ENCODE measurements around the gene CCSER1.
"Not testable (repeated sequence)": the region's sequence is repeated elsewhere in the genome, so short reads cannot be mapped to it uniquely, and the experiment has no call there.

DNA sequence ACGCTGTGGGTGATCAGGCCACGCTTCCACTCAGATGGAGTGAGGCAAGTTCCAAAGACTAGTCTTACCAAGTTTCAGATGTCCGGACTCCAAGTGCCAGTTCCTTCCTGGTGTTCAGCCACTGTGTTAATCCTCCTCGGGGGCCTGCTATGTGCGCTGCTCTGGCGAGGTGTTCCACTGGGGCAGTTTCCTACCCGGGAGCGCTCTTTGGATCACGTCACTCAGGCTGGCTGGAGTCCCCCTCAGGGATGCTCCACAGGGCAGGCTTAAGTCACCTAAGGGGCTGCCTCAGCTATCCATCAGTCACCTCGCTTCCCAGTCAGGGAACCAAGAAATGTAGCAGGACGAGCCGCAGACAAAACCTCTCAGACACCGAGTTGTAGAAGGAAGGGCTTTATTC is 1231.4 kb downstream of the CCSER1 start:
- not testable (repeated sequence) for TF ChIP-seq POLR2A, EP300 (IDR thresholded peaks at IDR 0.05)
- TF ChIP-seq, protein P1, sequence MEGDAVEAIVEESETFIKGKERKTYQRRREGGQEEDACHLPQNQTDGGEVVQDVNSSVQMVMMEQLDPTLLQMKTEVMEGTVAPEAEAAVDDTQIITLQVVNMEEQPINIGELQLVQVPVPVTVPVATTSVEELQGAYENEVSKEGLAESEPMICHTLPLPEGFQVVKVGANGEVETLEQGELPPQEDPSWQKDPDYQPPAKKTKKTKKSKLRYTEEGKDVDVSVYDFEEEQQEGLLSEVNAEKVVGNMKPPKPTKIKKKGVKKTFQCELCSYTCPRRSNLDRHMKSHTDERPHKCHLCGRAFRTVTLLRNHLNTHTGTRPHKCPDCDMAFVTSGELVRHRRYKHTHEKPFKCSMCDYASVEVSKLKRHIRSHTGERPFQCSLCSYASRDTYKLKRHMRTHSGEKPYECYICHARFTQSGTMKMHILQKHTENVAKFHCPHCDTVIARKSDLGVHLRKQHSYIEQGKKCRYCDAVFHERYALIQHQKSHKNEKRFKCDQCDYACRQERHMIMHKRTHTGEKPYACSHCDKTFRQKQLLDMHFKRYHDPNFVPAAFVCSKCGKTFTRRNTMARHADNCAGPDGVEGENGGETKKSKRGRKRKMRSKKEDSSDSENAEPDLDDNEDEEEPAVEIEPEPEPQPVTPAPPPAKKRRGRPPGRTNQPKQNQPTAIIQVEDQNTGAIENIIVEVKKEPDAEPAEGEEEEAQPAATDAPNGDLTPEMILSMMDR (IDR thresholded peaks at IDR 0.05) = not testable (repeated sequence)
